HG03442 (cell line): ENCODE measurements around the gene CSPG4.

Experiments used
- ATAC-seq: cut with Tn5 transposase; IDR thresholded peaks from one replicate; pipeline ENCODE4 v1.9.1; 2021; ENCODE audit warnings: mild to moderate bottlenecking, moderate library complexity; ENCODE audit not compliant: unreplicated experiment

The CSPG4 gene

DNA sequence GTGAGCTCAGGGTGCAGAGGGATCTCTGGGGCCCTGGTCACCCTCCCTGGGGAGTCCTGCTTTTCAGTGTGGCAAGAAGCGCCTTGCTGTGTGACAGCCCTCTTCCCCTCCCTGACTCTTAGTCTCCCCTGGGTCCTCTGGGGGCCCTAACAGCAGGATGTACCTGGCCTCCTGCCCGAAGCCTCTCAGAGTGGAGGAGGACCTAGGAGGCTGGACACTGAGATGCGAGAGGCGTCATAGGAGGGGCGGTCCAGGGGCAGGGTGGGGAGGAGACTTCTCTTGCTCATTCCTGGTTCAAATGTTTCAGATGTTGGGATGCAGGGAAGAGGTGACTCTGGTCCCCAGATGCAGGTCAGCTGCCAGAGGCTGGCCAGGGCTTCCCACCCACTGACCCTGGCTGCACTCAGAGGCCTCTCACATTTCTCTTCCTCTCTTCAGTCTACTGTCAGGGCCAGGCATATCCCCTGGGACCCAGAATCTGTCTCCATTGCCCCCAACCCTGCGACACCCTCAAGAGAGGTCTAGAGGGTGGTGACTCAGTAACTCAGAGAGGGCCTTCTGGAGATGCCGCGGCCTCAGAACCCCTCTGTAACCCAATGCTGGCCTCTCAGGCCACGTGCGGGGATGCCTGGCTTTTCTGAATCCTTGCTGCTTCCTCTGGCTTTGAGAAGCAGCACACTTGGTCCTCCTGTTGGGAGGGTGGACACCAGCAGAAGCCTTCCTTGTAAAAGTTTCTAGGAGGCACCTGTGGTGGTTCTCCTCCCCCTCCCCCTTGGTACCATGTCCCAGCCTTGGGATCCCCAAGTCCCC is 39.0 kb downstream of the CSPG4 start:
- no peak for ATAC-seq

- no peak for ATAC-seq
These were observed 39.8 kb downstream of the CSPG4 start for GRCh38 chr15:75672646-75673425.

DNA sequence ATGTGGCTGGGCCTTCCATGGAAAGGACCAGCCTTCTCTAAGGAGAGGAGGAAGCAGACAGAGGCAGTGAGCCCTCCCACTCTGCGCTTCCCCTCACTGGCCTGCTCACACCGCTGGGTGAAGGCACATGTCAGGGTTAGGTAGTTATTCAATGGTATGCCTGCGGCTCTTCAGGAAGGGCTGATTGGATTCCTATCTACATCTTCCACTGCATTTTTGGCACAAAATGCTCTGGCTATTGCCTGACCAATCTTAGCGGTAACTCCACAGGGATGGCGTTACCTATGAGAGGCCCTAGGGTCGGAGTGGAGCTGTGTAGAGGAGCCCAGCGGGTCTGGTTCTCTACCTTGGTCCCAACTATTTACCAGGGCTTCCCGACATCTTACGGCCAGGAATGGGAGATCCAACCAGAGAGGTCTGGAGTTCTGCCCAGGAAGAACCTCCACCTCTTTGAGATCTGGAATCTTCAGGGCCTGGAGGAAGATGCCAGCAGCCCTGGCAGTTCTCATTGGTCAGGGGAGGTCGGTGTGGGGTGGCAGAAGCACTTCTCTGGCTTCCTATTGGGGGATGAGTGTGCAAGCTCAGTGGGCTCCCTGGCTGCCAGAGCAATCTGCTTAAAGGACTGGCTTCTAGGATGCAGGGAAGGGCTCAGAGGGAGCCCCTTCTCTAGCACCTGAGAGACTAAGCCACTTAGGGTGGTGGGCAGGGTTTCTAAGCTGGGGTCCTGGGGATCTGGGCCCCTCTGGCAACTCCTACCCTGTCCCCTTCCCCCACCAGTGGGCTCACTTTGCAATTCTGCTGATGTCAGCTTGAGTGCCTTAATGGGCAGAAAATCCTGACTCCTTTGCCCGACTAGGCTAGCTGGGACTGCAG is 40.7 kb downstream of the CSPG4 start:
- ATAC-seq = no peak

- ATAC-seq = no peak
These were observed 42.8 kb downstream of the CSPG4 start for GRCh38 chr15:75669879-75670212.

DNA sequence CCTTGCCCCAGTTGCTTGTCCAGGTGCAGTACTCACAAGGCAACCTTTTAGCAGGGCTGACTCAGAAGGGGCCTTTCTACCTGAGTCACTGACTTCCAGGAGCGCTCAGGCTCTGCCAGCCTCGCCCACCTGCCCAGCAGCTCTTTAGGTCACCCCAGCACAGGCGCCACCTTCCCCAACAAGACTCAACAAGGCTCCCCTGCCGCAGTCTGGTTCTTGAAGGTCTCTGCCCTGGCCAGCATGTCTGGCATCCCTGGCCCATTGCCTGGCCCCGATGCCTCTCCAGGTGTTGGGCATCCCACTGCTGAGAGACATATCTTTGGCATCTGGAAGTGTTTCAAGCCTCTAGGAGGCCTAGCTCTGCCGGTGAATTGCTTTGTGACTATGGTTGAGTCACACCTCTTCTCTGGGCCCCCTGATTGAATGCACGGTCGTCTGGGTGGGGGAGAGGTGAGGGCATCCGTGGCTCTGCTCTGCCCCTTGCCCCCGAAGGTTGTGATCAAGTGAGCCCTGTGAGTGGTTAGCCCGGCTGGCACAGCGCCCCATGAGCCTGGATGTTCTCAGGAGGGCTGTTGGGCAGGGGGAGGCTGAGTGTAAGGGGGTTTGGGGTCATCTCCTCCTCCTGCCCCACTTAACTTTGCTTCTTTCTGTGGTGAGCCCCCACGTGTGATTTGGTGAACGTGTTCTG is 43.3 kb downstream of the CSPG4 start:
- ATAC-seq = no peak

- no peak for ATAC-seq
These were observed 45.7 kb downstream of the CSPG4 start for GRCh38 chr15:75666823-75667501.

- no peak for ATAC-seq
These were observed 48.7 kb downstream of the CSPG4 start for GRCh38 chr15:75663931-75664421.

GRCh38 chr15:75662823-75663519 is 49.7 kb downstream of the CSPG4 start:
- ATAC-seq = no peak

DNA sequence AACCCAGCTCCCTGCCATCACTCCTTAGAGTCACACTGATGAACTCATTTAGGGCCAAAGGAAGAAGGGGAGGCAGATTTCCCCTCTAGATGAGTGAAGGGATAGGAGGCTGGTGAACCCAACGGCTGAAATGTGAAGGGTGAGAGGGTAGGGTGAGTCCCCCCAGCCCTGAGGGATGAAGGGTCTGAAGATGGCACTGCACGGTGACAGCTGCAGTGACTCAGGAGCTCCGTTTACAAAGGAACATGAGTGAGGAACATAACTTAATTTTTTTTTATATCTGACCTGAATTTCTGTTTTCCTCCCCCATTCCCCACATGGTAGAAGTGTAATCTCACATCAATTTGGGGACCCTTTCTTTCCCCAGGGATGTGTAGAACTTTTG is 50.9 kb downstream of the CSPG4 start:
- no peak for ATAC-seq

GRCh38 chr15:75661100-75661755 is 51.4 kb downstream of the CSPG4 start:
- no peak for ATAC-seq

GRCh38 chr15:75659928-75660645 is 52.6 kb downstream of the CSPG4 start:
- no peak for ATAC-seq

DNA sequence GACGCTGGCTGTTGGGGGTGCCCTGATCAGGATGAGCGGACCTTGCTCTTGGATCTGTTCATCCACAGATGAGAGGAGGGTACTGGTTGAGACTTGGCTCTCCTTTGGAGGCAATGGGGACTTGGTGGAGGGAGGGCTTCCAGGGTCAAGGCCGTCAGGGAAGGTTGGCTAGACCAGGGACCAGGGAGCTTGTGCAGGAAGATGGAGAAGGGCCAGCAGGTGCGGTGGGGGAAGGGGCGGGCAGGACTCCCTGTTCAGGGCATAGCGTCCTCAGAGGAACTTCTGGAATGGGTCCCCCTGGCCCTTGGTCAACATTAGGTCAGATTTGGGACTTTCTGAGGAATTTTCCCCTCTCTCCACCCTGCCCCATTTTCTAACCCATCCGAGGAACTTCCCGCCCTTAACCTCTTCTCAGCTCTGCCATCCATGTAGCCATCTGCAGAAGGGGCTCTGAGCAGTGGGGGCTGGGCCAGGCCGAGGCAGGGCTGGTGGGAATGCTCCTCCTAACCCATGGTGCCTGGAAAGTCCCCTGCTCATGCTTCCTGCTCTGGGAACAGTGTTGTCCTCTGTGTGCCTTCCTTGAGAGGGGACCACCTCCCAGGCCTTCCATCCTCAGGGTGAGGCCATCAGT is 53.4 kb downstream of the CSPG4 start:
- no peak for ATAC-seq

- no peak for ATAC-seq
These were observed 55.8 kb downstream of the CSPG4 start for GRCh38 chr15:75656813-75657212.

GRCh38 chr15:75656331-75656730 is 56.3 kb downstream of the CSPG4 start:
- ATAC-seq = no peak

DNA sequence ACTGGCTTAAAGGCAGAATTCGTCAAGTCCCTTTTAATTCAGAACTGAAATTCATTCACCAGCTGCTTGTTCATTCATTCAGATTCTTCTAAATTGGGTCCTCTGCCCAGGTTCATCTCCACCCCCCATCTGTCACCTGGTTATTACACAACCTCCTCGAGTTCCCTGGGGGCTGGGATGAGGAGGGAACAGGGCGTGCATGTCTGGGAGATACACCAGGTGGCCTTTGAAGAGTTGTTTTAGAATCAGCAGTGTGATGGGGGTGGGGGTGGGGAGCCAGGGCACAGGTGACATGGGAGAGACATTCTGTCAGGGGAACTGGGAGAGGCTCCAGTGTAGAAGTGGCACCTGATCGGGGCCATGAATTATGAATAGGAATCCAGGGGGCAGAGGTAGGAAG is 56.7 kb downstream of the CSPG4 start:
- ATAC-seq = no peak

DNA sequence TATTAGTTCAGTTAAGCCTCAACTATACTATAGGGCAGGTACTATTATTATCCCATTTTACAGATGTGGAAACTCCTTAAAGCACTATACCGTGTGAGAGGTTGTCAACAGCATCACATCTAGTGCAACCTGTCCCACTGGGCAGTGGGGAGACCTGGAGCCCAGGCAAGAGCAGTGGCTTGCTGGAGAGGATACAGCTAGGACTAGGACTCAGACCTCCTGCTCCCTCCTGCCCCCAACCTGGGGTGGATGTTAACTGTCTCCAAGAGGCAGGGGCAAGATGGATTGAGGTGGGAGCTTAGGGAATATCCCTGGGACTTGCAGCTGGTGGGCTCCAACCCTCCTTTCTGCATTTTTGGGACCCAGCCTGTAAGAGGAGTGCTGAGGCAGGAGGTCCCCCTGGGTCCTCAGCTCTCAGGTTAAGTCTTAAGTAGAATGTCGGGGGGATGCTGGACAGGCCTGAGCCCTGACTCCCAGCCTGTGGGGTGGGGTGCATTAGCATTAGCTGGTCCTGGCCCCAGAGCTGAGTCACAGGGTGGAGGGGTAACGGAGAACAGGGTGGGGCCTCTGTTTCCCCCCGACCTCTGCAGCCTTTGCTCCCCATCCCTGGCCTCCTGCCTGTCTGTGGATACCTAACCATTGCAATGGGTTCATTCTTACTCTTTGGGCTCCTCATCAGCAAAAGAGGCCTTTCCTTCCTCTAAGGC is 58.3 kb downstream of the CSPG4 start:
- no peak for ATAC-seq

- ATAC-seq = no peak
These were observed 59.2 kb downstream of the CSPG4 start for GRCh38 chr15:75653347-75653913.
